ENCODE measurements around the gene ZNF577. TPM values are rescaled to one million over a fixed set of nuclear protein-coding genes. Genes with fewer than 3 reads are reported as not detected.
A peak's percentile ranks its signal among the peaks of the same experiment; 100 is the strongest.

ZNF577 gene
- total and polyA plus RNA-seq, 5 donors = 8.4 to 14.2 (median 10.1) TPM

GRCh38 chr19:51873097-51873496 lies 14.7 kb downstream of the ZNF577 start:
- intact Hi-C loops (cut with DNase I) = no loop called here
- Histone ChIP-seq H3K27me3 (ENCODE audit: control insufficient read depth, insufficient read depth) (no peaks in the 10 kb centered on the region), H3K9me3 (ENCODE audit: control insufficient read depth, low read length) (peaks cover 18% of the 10 kb centered on the region), H3K27ac (ENCODE audit: low read length) (no peak overlapping the region), H3K4me1 (ENCODE audit: control insufficient read depth, insufficient read depth, low read length) (no peaks in the 10 kb centered on the region), H3K4me3 (ENCODE audit: low read length) (no peak overlapping the region)
- ATAC-seq (no peak), DNase-seq (no peak)
- WGBS = over 99% methylated on average over 4 of the region's 4 CpGs

GRCh38 chr19:51861870-51862622 lies 25.7 kb downstream of the ZNF577 start:
- intact Hi-C loops (cut with DNase I) = no loop called here
- no peak for ATAC-seq
- Histone ChIP-seq H3K27me3 (ENCODE audit: control insufficient read depth, insufficient read depth) (no peaks in the 10 kb centered on the region), H3K9me3 (ENCODE audit: control insufficient read depth, low read length) (peaks cover 3% of the 10 kb centered on the region), H3K27ac (ENCODE audit: low read length) (no peak overlapping the region), H3K4me3 (ENCODE audit: low read length) (no peak overlapping the region), H3K4me1 (ENCODE audit: control insufficient read depth, insufficient read depth, low read length) (no peaks in the 10 kb centered on the region)
- DNase-seq = no peak
- WGBS = 98% methylated on average over 2 of the region's 2 CpGs

GRCh38 chr19:51837145-51837544 lies 50.6 kb downstream of the ZNF577 start:
- no peaks in the 10 kb centered on the region for H3K9me3 ChIP-seq (ENCODE audit: control insufficient read depth, low read length)
- WGBS = over 99% methylated on average over 2 of the region's 2 CpGs
- H3K27ac ChIP-seq (ENCODE audit: low read length) = no peak overlapping the region
- no peak overlapping the region for H3K4me3 ChIP-seq (ENCODE audit: low read length)
- DNase-seq = no peak
- H3K27me3 ChIP-seq (ENCODE audit: control insufficient read depth, insufficient read depth) = no peaks in the 10 kb centered on the region
- no peak for ATAC-seq
- intact Hi-C loops (cut with DNase I) = no loop called here
- no peaks in the 10 kb centered on the region for H3K4me1 ChIP-seq (ENCODE audit: control insufficient read depth, insufficient read depth, low read length)

- H3K27me3 ChIP-seq (ENCODE audit: control insufficient read depth, insufficient read depth) = no peaks in the 10 kb centered on the region
- H3K4me3 ChIP-seq (ENCODE audit: low read length) = no peak overlapping the region
- no peaks in the 10 kb centered on the region for H3K4me1 ChIP-seq (ENCODE audit: control insufficient read depth, insufficient read depth, low read length)
- H3K27ac ChIP-seq (ENCODE audit: low read length) = no peak overlapping the region
- intact Hi-C loops (cut with DNase I) = no loop called here
- H3K9me3 ChIP-seq (ENCODE audit: control insufficient read depth, low read length) = no peaks in the 10 kb centered on the region
- ATAC-seq = peak in 1 of 2 donors; percentile 48
- no peak for DNase-seq
- 70% methylated on average over 2 of the region's 2 CpGs for WGBS
These were observed 57.5 kb downstream of the ZNF577 start for GRCh38 chr19:51830274-51830673.

GRCh38 chr19:51824281-51825005 lies 63.3 kb downstream of the ZNF577 start:
- no peaks in the 10 kb centered on the region for H3K4me1 ChIP-seq (ENCODE audit: control insufficient read depth, insufficient read depth, low read length)
- H3K9me3 ChIP-seq (ENCODE audit: control insufficient read depth, low read length) = no peaks in the 10 kb centered on the region
- H3K27ac ChIP-seq (ENCODE audit: low read length) = no peak overlapping the region
- DNase-seq (no peak), ATAC-seq (peak; percentile 26 to 38)
- WGBS = 84% methylated on average over 13 of the region's 13 CpGs
- H3K27me3 ChIP-seq (ENCODE audit: control insufficient read depth, insufficient read depth) = no peaks in the 10 kb centered on the region
- intact Hi-C loops (cut with DNase I) = no loop called here
- no peak overlapping the region for H3K4me3 ChIP-seq (ENCODE audit: low read length)

- no peak for ATAC-seq
- intact Hi-C loops (cut with DNase I) = no loop called here
- DNase-seq = no peak
- Histone ChIP-seq H3K27ac (ENCODE audit: low read length) (no peak overlapping the region), H3K27me3 (ENCODE audit: control insufficient read depth, insufficient read depth) (no peaks in the 10 kb centered on the region), H3K4me3 (ENCODE audit: low read length) (no peak overlapping the region), H3K4me1 (ENCODE audit: control insufficient read depth, insufficient read depth, low read length) (no peaks in the 10 kb centered on the region), H3K9me3 (ENCODE audit: control insufficient read depth, low read length) (no peaks in the 10 kb centered on the region)
- whole genome bisulfite sequencing = 94% methylated on average over 3 of the region's 3 CpGs
These were observed 64.8 kb downstream of the ZNF577 start for GRCh38 chr19:51822946-51823345.

- Histone ChIP-seq H3K27ac (ENCODE audit: low read length) (no peak overlapping the region), H3K4me1 (ENCODE audit: control insufficient read depth, insufficient read depth, low read length) (no peaks in the 10 kb centered on the region), H3K27me3 (ENCODE audit: control insufficient read depth, insufficient read depth) (no peaks in the 10 kb centered on the region), H3K9me3 (ENCODE audit: control insufficient read depth, low read length) (no peaks in the 10 kb centered on the region), H3K4me3 (ENCODE audit: low read length) (no peak overlapping the region)
- WGBS = 87% methylated on average over 2 of the region's 2 CpGs
- intact Hi-C loops (cut with DNase I) = no loop called here
- ATAC-seq (peak in 1 of 2 donors; percentile 35), DNase-seq (no peak)
These were observed 65.4 kb downstream of the ZNF577 start for GRCh38 chr19:51822325-51822724.

GRCh38 chr19:51821921-51822320 lies 65.8 kb downstream of the ZNF577 start:
- no peak for DNase-seq
- Histone ChIP-seq H3K27ac (ENCODE audit: low read length) (no peak overlapping the region), H3K4me3 (ENCODE audit: low read length) (no peak overlapping the region), H3K4me1 (ENCODE audit: control insufficient read depth, insufficient read depth, low read length) (no peaks in the 10 kb centered on the region), H3K9me3 (ENCODE audit: control insufficient read depth, low read length) (no peaks in the 10 kb centered on the region), H3K27me3 (ENCODE audit: control insufficient read depth, insufficient read depth) (no peaks in the 10 kb centered on the region)
- intact Hi-C loops (cut with DNase I) = no loop called here
- ATAC-seq = no peak

GRCh38 chr19:51821456-51821855 lies 66.3 kb downstream of the ZNF577 start:
- no peak for DNase-seq
- WGBS = 58% methylated on average over 3 of the region's 3 CpGs
- no peak for ATAC-seq
- H3K4me3 ChIP-seq (ENCODE audit: low read length) = no peak overlapping the region
- H3K9me3 ChIP-seq (ENCODE audit: control insufficient read depth, low read length) = no peaks in the 10 kb centered on the region
- intact Hi-C loops (cut with DNase I) = no loop called here
- H3K4me1 ChIP-seq (ENCODE audit: control insufficient read depth, insufficient read depth, low read length) = no peaks in the 10 kb centered on the region
- H3K27me3 ChIP-seq (ENCODE audit: control insufficient read depth, insufficient read depth) = no peaks in the 10 kb centered on the region
- no peak overlapping the region for H3K27ac ChIP-seq (ENCODE audit: low read length)
